Vagina (tissue), 2 donors: ENCODE measurements around the gene C10orf88.

Experiments used
- POLR2A ChIP-seq, 2 donors: fragments of 450-650 bp; IDR thresholded peaks; one replicate each; pipeline ENCODE4 v1.6.1; 2017; ENCODE audit warnings: antibody characterized with exemption in 2 of 2, mild to moderate bottlenecking in 2 of 2, moderate library complexity in 2 of 2
- POLR2AphosphoS5 ChIP-seq, 2 donors: sonication (generic); formaldehyde crosslinking; IDR thresholded peaks; one replicate each; pipeline ENCODE4 v1.9.0; 2017; ENCODE audit warnings: antibody characterized with exemption in 2 of 2, mild to moderate bottlenecking in 2 of 2, low read depth in 1 of 2; ENCODE audit not compliant: insufficient read depth in 1 of 2
- TF ChIP-seq, protein P1 (sequence below), 3 experiments: fragments of 450-650 bp in 2 of 3; fragments of 200-600 bp in 1 of 3; sonication (generic) in 1 of 3; IDR thresholded peaks; one replicate each; pipeline ENCODE4 v1.5.1; 2017 to 2019; ENCODE audit warnings: antibody characterized with exemption in 3 of 3, mild to moderate bottlenecking in 2 of 3, moderate library complexity in 2 of 3

DNA sequence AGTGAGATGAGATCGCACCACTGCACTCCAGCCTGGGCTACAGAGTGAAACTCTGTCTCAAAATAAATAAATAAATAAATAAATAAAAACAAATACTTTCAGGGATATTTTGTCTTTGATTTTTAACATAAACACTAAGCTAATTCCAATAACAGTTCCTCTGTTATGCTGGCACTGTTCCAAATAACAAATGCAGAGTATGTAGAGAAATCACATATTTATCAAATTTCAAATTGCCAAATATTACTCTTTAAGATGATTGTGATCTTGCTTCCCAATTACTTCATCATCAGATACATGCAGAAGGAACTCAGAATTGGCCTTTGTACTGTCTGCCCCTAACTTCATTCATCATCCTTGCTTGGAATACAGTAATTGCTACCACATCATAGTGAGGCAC lies 23.9 kb downstream of the C10orf88 start:
- TF ChIP-seq POLR2AphosphoS5 (IDR thresholded peaks at IDR 0.05; ENCODE audit: insufficient read depth in 1 of 2, low read depth in 1 of 2) (no peak), POLR2A (IDR thresholded peaks at IDR 0.05) (no peak)
- TF ChIP-seq, protein P1, sequence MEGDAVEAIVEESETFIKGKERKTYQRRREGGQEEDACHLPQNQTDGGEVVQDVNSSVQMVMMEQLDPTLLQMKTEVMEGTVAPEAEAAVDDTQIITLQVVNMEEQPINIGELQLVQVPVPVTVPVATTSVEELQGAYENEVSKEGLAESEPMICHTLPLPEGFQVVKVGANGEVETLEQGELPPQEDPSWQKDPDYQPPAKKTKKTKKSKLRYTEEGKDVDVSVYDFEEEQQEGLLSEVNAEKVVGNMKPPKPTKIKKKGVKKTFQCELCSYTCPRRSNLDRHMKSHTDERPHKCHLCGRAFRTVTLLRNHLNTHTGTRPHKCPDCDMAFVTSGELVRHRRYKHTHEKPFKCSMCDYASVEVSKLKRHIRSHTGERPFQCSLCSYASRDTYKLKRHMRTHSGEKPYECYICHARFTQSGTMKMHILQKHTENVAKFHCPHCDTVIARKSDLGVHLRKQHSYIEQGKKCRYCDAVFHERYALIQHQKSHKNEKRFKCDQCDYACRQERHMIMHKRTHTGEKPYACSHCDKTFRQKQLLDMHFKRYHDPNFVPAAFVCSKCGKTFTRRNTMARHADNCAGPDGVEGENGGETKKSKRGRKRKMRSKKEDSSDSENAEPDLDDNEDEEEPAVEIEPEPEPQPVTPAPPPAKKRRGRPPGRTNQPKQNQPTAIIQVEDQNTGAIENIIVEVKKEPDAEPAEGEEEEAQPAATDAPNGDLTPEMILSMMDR (IDR thresholded peaks at IDR 0.05), result no peak
